Lower leg skin (tissue), 4 donors: ENCODE data around the gene UBL7. TPM values are rescaled to one million over a fixed set of nuclear protein-coding genes. Genes with fewer than 3 reads are reported as not detected.

Experiments used
- DNase-seq, 2 donors: peaks; one replicate each; pipeline ENCODE4 v3.0.0-alpha.2; 2019; ENCODE audit warnings: low spot score in 2 of 2
- H3K4me3 ChIP-seq: fragments of 200-600 bp; sonication (generic); 2 replicates; pipeline ENCODE4 v1.5.1; 2017; ENCODE audit warnings: mild to moderate bottlenecking, low read depth; ENCODE audit not compliant: poor library complexity, severe bottlenecking
- CTCF ChIP-seq, 3 donors: fragments of 450-650 bp; IDR thresholded peaks; one replicate each; pipeline ENCODE4 v1.5.1; 2016; ENCODE audit warnings: antibody characterized with exemption in 3 of 3, mild to moderate bottlenecking in 3 of 3, moderate library complexity in 2 of 3
- POLR2A ChIP-seq, 2 donors: fragments of 450-650 bp; IDR thresholded peaks; one replicate each; pipeline ENCODE4 v1.6.1; 2016 to 2017; ENCODE audit warnings: antibody characterized with exemption in 2 of 2, mild to moderate bottlenecking in 1 of 2, moderate library complexity in 1 of 2
- WGBS, 2 donors: methylation state at CpG; one replicate each; pipeline ENCODE4 v1.1.5; 2018; 5-methylcytosine and 5-hydroxymethylcytosine counted together
- intact Hi-C: fragments of 100-400 bp; cut with DNase I; formaldehyde crosslinking; loops from one replicate; pipeline ENCODE4 v1.15.0; 2023; ENCODE audit warnings: low total_unique reads
- total RNA-seq, 4 donors: library from RNA; depleted of rRNA; stranded (reverse); fragments of >200 nt; gene quantifications; one replicate each; pipeline ENCODE4 v1.1.0, GENCODE V29; 2016

UBL7 gene
- 100 to 1,000 TPM in 1 of 4 donors, 10 to 100 TPM in 3; 54.4 to 113 (median 82.3) TPM for total RNA-seq

- intact Hi-C loops = no loop called here
- H3K4me3 ChIP-seq = peak within 1 kb of the TSS; percentile 85
- peak; percentile 98 to 99 for DNase-seq
- TF ChIP-seq CTCF (IDR thresholded peaks at IDR 0.05) (no peak), POLR2A (IDR thresholded peaks at IDR 0.05) (peak in 1 of 2 donors; percentile 54)
- WGBS, 2 donors = 0 to 1% methylated on average over 26 to 46 of the region's 54 CpGs
These were observed at the start of gene UBL7 for GRCh38 chr15:74460871-74461846. Gene UBL7 (minus strand): TSS chr15:74461160. CDS start chr15:74458867, 2,293 bp downstream.

- intact Hi-C loops = no loop called here
- 92 to 98% methylated on average over 4 of the region's 4 CpGs for WGBS, 2 donors
- H3K4me3 ChIP-seq = no peak overlapping the region
- DNase-seq = no peak
- TF ChIP-seq CTCF (IDR thresholded peaks at IDR 0.05) (no peak), POLR2A (IDR thresholded peaks at IDR 0.05) (no peak)
These were observed 45.5 kb upstream of the UBL7 start for GRCh38 chr15:74506515-74506840.

GRCh38 chr15:74505837-74506514 lies 45.0 kb upstream of the UBL7 start:
- DNase-seq = no peak
- WGBS, 2 donors = 95% methylated on average over 6 of the region's 6 CpGs
- TF ChIP-seq POLR2A (IDR thresholded peaks at IDR 0.05) (no peak), CTCF (IDR thresholded peaks at IDR 0.05) (no peak)
- intact Hi-C loops = no loop called here
- no peak overlapping the region for H3K4me3 ChIP-seq

- no peak overlapping the region for H3K4me3 ChIP-seq
- DNase-seq = no peak
- WGBS, 2 donors = 97 to 99% methylated on average over 4 of the region's 4 CpGs
- intact Hi-C loops = no loop called here
- TF ChIP-seq POLR2A (IDR thresholded peaks at IDR 0.05) = no peak
- TF ChIP-seq CTCF (IDR thresholded peaks at IDR 0.05) = no peak
These were observed 43.9 kb upstream of the UBL7 start for GRCh38 chr15:74504836-74505235.

GRCh38 chr15:74504418-74504817 lies 43.5 kb upstream of the UBL7 start:
- TF ChIP-seq CTCF (IDR thresholded peaks at IDR 0.05) = no peak
- no peak for TF ChIP-seq POLR2A (IDR thresholded peaks at IDR 0.05)
- no peak overlapping the region for H3K4me3 ChIP-seq
- WGBS, 2 donors = 91 to 93% methylated on average over 3 of the region's 3 CpGs
- no peak for DNase-seq
- intact Hi-C loops = no loop called here
